ENCODE measurements around the gene C16orf90.

C16orf90 gene

DNA sequence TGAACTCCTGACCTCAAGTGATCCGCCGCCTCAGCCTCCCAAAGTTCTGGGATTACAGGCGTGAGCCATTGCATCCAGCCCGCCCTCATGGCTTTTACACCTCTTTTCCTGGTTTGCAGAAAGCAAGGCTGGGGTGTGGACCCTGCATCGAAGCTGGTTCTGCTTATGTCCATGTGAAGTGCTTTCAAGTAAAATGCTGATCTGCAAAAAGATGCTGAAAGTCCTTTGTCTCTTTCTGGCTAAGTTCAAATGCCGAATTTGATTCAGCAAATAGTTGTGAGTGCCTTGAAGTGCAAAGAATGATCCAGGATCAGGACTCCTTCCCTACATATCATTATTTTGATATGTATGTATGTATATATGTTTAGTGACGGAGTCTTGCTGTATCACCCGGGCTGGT is 34.7 kb downstream of the C16orf90 start:
- DNase-seq, result no peak

DNA sequence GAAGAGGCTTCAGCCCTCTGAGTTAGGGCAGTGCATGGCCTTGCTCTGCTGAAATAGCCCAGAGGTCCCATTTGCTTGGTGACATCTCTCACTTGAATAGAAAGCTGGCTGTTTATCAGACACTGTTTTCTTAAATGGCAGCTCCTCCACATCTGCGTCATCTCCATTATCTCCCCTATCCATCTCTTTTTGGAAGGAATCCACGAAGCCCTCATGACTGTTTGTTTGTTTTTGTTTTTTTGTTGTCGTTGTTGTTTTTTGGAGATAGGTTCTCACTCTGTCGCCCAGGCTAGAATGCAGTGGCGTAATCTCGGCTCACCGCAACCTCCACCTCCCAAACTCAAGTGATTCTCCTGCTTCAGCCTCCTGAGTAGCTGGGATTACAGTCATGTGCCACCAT is 35.2 kb downstream of the C16orf90 start:
- no peak for DNase-seq

DNA sequence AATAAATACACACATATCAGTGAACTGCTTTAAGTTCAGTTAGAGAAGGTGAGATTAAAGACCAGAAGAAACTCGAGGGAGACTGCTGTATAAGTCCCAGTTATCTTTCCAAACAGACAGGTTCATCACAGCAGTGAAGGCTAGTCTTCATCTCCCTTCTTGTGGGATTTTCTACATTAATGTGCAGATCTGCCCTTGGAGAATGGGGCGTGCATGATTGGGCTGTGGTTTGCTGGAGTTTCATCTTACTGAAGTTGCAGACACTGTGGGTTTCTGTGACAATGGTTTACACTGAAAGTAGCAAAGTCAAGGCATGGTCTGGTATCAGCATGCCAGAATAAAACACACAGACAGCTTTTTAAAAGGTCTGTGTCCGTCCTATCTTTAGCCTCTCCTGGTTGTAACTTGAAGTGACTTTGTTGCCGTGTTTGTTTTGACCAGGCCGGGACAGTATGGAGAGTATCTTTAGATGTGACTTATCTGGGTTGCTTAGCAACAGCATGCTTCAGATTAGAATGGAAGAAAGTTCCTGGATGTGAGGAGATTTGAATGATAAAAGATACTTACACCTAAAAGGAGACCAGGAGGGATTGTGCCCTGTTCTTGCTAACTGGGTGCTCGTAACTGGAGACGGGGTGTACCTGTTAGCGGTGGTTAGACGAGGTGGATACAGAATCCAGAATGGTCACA is 35.7 kb downstream of the C16orf90 start:
- DNase-seq, result no peak

DNA sequence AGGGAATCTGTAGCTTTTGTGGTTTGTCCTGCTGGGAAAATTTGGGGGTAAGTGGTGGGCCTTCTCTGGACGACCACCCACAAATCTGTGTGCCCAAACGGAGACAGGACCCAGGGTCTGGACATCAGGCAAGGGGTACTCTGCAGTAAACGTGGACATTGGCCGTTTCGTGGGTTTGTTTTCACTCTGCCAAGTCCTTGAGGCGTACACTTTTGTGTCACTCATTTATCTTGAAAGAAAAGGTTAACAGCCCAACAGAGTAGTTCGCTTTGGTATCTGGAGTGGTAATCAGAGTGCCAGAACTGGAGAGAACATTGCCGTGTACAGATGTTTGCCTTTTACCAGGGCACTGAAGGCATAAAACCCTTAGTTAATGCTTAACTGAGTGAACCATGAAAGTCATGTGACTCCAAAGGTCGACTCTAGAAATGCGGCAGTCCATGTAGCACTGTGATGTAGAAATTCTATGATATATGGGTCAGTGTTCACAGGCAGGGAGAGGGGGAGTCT is 36.4 kb downstream of the C16orf90 start:
- DNase-seq, result no peak

DNA sequence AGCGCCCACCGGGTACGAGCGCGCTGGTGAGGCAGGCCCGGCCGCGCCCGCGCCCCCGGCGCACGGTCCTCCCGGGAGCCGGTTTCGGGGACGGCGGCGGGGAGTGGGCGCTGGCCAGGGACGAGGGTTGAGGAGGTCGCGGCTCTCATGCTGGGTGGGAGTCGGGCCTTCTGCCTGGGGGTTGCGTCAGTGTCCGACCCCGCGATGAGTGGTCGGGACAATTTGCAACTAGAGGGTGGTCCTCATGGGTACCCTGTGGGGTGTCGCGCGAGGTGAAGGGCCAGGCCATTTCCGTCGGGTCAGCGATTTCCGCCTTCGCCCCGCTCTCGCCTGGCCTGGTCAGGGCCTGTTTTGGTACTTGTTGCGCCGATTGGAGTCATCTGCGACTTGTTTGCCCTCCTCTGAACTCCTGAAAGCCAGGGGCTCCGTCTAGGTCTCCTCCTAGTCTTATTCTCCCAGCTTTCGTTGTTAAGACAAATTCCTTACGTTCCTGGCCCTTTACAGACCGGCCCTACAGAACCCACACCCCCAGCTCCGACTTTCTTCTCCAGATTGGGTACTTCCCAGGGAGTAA is 36.9 kb downstream of the C16orf90 start:
- no peak for DNase-seq

DNA sequence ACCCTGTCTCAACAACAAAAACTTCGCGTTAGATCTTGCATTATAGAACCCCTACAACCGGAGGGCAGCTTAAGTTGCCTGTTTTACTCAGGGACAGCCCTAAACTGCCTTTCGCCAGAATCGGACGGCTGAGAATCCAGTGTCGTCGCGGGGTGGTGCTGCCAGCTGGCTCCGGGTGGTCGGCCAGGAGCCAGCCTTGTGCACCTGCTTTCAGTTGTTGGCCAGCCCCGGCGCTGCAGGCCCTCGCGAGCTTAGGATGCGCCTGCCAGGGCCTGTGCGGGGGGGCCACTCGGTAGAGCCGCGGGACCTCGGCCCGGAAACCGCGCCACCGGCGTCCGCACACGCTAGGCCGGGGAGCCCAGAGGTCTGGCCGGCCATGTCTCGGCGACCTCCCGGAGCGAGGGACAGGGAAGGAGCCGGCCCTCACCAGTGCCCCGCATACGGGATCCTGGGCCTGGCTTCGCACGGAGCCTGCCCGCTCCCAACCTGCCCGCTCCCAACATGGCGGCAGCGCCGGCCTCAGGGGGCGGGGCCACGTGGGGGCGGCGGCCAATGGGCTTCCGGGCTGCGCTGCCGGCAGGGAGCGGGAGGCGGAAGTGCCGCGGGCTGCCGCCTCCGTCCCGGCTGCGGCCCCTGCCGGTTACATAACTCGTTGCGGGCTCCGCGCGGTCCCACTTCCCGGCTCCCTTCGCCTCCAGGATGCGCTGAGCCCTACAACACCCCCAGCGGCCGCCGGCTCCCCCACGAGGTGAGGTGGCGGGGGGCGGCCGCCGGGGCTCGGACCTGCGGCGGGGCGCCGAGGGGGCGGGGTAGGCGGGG is 37.6 kb downstream of the C16orf90 start:
- DNase-seq, result peak; percentile 45

DNA sequence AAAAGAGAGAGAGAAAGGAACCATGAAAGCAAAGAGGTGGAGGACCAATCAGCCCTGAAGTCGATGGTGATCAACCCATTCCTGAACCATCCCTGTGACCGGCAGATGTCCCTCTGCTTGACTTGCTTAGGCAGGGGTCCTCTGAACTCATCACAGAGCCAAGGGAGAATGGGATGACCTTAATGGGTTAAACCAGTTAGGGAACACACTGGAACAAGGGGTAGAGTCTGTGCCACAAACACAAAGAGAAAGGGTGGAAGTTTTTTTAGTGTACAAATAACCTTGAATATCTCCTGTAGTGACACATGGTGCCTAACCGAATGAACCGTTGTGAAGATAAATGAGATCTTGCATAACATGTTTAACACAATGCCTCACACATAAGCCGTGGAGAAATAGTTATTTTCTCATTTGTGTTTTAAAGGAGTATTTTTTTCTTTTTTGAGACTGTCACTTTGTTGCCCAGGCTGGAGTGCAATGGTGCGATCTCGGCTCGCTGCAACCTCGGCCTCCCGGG is 40.6 kb downstream of the C16orf90 start:
- DNase-seq, result no peak

DNA sequence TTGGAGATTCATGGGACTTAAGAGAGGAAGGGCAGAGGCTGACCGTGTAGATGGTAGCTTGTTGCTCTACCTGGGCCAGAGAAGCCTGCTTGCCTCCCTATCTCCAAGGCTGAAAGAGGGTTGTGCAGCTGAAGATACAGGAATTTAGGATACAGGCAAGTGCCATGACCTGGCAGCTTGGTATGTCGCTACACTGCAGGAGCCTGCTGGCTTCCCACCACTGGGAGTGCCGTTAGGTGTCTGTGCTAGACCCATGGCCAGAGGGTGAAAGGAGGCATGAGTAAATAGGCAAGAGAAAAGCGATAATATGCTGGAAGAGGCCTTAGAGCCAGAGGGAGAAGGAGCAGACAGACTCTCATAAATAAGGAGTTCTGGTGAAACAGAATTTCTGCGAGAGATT is 41.2 kb downstream of the C16orf90 start:
- DNase-seq, result no peak

DNA sequence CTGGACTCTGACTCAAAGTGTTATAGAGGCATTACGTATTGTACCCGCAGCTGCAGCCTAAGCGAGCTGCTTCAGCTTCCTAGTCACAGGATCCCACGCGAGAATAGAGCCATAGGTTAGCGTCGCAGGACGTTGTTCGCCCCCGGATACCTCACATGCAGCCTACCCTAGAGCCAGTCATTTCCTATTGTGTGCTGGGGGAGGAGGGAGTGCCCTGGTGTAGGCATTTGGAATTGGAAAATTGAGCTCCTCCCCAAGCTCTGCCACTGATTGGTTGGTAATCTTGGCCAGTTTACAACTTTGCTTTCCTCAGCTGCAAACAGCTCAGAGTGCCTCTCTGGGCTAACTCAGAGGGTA is 51.3 kb downstream of the C16orf90 start:
- DNase-seq, result no peak
